ENCODE measurements around the gene FBXW11. TPM values are rescaled to one million over a fixed set of nuclear protein-coding genes. Genes with fewer than 3 reads are reported as not detected.

FBXW11 gene
- total and polyA plus RNA-seq, 2 of the 13 experiments (the other 11 are each of a cell fraction or from before 2014, with no cell fraction given), result 31.7 to 53.6 TPM

DNA sequence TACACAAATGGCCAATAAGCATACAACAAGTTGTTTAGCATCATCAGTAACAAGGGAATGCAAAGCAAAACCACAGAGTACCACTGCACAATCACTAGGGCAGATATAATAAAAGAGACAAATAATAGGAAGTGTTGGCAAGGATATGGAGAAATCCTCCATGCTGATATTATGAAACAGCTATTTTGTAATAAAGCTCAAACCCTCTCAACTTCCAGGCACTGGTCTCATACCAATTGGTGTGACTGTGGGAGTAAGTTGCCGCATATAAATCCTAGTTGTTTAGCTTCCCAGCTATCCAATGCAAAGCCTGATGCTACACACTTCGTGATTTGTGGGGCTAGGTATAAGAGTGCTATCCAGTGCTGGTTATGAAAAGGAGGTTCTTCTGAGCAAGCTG, 132.2 kb downstream of the FBXW11 start (continued):
- TF ChIP-seq, protein P1, sequence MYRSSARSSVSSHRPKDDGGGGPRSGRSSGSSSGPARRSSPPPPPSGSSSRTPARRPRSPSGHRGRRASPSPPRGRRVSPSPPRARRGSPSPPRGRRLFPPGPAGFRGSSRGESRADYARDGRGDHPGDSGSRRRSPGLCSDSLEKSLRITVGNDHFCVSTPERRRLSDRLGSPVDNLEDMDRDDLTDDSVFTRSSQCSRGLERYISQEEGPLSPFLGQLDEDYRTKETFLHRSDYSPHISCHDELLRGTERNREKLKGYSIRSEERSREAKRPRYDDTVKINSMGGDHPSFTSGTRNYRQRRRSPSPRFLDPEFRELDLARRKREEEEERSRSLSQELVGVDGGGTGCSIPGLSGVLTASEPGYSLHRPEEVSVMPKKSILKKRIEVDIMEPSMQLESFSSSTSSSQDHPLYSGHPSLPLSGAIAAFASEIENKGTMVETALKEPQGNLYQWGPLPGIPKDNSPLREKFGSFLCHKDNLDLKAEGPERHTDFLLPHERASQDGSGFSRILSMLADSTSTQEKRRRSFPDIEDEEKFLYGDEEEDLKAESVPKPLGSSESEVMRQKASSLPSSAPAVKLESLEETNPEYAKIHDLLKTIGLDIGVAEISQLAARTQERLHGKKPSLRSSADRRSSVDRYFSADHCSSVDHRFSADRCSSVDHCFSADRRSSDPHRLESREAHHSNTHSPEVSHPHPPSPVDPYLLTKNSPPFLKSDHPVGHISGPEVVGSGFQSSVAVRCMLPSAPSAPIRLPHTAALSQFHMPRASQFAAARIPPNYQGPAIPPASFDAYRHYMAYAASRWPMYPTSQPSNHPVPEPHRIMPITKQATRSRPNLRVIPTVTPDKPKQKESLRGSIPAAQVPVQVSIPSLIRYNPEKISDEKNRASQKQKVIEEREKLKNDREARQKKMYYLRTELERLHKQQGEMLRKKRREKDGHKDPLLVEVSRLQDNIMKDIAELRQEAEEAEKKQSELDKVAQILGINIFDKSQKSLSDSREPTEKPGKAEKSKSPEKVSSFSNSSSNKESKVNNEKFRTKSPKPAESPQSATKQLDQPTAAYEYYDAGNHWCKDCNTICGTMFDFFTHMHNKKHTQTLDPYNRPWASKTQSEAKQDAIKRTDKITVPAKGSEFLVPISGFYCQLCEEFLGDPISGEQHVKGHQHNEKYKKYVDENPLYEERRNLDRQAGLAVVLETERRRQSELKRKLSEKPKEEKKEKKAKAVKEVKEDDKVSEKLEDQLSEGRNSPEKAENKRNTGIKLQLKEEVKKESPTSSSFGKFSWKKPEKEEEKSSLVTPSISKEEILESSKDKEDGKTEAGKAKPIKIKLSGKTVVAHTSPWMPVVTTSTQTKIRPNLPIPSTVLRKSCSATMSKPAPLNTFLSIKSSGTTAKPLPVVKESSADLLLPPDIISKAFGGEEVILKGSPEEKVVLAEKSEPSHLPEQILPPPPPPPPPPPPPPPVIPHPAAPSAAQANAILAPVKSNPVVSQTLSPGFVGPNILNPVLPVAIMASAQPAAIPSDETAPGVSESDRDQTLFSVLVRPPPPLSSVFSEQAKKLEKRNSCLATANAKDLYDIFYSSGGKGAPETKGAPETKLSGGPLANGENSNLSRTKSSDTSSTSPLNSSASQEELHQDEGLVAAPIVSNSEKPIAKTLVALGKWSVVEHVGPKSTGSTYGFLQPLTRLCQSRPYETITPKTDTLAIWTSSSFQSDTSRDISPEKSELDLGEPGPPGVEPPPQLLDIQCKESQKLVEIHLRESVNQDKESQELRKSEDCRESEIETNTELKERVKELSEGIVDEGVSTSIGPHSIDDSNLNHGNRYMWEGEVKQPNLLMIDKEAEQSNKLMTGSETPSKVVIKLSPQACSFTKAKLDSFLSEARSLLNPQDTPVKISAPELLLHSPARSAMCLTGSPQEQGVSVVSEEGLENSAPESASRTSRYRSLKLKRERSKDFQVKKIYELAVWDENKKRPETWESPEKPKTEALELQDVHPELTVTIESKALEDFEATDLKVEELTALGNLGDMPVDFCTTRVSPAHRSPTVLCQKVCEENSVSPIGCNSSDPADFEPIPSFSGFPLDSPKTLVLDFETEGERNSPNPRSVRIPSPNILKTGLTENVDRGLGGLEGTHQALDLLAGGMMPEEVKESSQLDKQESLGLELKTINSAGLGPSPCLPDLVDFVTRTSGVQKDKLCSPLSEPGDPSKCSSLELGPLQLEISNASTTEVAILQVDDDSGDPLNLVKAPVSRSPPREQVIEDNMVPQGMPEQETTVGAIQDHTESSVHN (CRISPR knock-in tag; IDR thresholded peaks at IDR 0.05), result no peak
- TF ChIP-seq ISL2 (CRISPR knock-in tag; IDR thresholded peaks at IDR 0.05) (no peak), YEATS2 (CRISPR knock-in tag; IDR thresholded peaks at IDR 0.05; ENCODE audit: borderline replicate concordance) (no peak), NR2F6 (IDR thresholded peaks at IDR 0.05) (no peak), NR2F6 (CRISPR knock-in tag; IDR thresholded peaks at IDR 0.05) (no peak), ZFP90 (CRISPR knock-in tag; IDR thresholded peaks at IDR 0.05; ENCODE audit: borderline replicate concordance) (no peak), ZNF816 (CRISPR knock-in tag; IDR thresholded peaks at IDR 0.05; ENCODE audit: borderline replicate concordance) (no peak), TMF1 (CRISPR knock-in tag; IDR thresholded peaks at IDR 0.05; ENCODE audit: low read depth) (no peak), NBN (conservative IDR thresholded peaks at IDR 0.05) (no peak), ZBTB20 (CRISPR knock-in tag; IDR thresholded peaks at IDR 0.05; ENCODE audit: borderline replicate concordance, low read depth) (no peak)
- TF ChIP-seq, protein P2, sequence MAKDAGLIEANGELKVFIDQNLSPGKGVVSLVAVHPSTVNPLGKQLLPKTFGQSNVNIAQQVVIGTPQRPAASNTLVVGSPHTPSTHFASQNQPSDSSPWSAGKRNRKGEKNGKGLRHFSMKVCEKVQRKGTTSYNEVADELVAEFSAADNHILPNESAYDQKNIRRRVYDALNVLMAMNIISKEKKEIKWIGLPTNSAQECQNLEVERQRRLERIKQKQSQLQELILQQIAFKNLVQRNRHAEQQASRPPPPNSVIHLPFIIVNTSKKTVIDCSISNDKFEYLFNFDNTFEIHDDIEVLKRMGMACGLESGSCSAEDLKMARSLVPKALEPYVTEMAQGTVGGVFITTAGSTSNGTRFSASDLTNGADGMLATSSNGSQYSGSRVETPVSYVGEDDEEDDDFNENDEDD (CRISPR knock-in tag; IDR thresholded peaks at IDR 0.05; ENCODE audit: borderline replicate concordance), result no peak
- TF ChIP-seq, protein P3, sequence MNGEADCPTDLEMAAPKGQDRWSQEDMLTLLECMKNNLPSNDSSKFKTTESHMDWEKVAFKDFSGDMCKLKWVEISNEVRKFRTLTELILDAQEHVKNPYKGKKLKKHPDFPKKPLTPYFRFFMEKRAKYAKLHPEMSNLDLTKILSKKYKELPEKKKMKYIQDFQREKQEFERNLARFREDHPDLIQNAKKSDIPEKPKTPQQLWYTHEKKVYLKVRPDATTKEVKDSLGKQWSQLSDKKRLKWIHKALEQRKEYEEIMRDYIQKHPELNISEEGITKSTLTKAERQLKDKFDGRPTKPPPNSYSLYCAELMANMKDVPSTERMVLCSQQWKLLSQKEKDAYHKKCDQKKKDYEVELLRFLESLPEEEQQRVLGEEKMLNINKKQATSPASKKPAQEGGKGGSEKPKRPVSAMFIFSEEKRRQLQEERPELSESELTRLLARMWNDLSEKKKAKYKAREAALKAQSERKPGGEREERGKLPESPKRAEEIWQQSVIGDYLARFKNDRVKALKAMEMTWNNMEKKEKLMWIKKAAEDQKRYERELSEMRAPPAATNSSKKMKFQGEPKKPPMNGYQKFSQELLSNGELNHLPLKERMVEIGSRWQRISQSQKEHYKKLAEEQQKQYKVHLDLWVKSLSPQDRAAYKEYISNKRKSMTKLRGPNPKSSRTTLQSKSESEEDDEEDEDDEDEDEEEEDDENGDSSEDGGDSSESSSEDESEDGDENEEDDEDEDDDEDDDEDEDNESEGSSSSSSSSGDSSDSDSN (CRISPR knock-in tag; IDR thresholded peaks at IDR 0.05), result no peak

Measured in HepG2 (cell line).